ENCODE results near the gene CHPT1. TPM values are rescaled to one million over a fixed set of nuclear protein-coding genes. Genes with fewer than 3 reads are reported as not detected.
A peak's percentile ranks its signal among the peaks of the same experiment; 100 is the strongest.

CHPT1 gene
- total and polyA plus RNA-seq, 2 of the 13 experiments (the other 11 are each of a cell fraction or from before 2014, with no cell fraction given) = 117 to 178 TPM

DNA sequence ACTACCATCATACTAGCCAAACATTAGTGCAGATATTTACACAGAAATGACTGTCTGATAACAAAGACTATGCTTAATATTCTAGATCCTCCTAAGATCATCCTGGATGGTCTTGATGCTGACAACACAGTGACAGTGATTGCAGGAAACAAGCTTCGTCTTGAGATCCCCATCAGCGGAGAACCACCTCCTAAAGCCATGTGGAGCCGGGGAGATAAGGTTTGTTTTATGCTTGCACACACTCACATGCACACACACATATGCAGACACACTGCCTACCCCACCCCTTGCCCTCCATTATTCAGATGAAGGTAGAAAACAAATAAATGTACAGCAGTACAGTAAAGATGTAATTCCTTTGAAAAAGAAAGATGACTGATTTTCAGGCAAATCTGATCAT is 44.4 kb upstream of the CHPT1 start:
- Histone ChIP-seq H3K4me1 (ENCODE audit: insufficient read depth, low read length) (peaks cover 53% of the 10 kb centered on the region), H3K9ac (ENCODE audit: insufficient read depth, low read depth, low read length) (peak overlapping the region; percentile 50), H3K4me3 (replicated peaks in 1 of 3; ENCODE audit: insufficient read depth in 1 of 3, low read depth in 2 of 3, low read length in 3 of 3) (no peak overlapping the region), H4K20me1 (ENCODE audit: insufficient read depth, low read length) (no peaks in the 10 kb centered on the region), H3K36me3 (replicated peaks in 1 of 2; ENCODE audit: control insufficient read depth in 1 of 2, insufficient read depth in 2 of 2, low read length in 2 of 2) (no peaks in the 10 kb centered on the region), H2AFZ (ENCODE audit: low read length) (no peak overlapping the region), H3K79me2 (ENCODE audit: insufficient read depth, low read length) (no peaks in the 10 kb centered on the region), H3K27ac (ENCODE audit: extremely low read length, insufficient read depth, low read length) (peak overlapping the region; percentile 84), H3K9me3 (ENCODE audit: low read length) (no peaks in the 10 kb centered on the region), H3K27me3 (ENCODE audit: control insufficient read depth in 1 of 2, insufficient read depth in 2 of 2, low read length in 2 of 2) (no peaks in the 10 kb centered on the region), H3K4me2 (ENCODE audit: low read depth, low read length) (peak overlapping the region; percentile 47; the same call in 1 of the 2 replicates)
- TF ChIP-seq ZNF468 (CRISPR knock-in tag; IDR thresholded peaks at IDR 0.05) (no peak), ZBTB25 (CRISPR knock-in tag; IDR thresholded peaks at IDR 0.05) (0 out of 2 replicates have a peak, but pooled peaks have one; percentile 7), YEATS4 (CRISPR knock-in tag; IDR thresholded peaks at IDR 0.05; ENCODE audit: borderline replicate concordance) (0 out of 2 replicates have a peak, but pooled peaks have one; percentile 34)
- 86% methylated on average over 3 of the region's 3 CpGs for WGBS (ENCODE audit: low lambda C conversion rate)
- intact Hi-C loops (cut with micrococcal nuclease; ENCODE audit: unreplicated experiment) = loop anchor here (5.0 kb wide), 1 partner anchor 36 kb away; no protein-coding TSS in a partner anchor
- in situ Hi-C loops (cut with HindIII; ENCODE audit: extremely low pct_ligation_motif_present, low pct_unique_long_range_greater_than_20kb) = no loop called here
- ChIA-PET POLR2A (interaction anchor here (1.5 to 1.9 kb wide), 2 partner anchors 10 to 53 kb away, joined by 5 to 10 read pairs; no protein-coding TSS in a partner anchor), CTCF (ENCODE audit: low intra/inter-chr PET ratio, low total read pairs) (no interaction called here)
- FAIRE-seq = no peak
- peak; percentile 57 for ATAC-seq
- BruUV-seq (replicated peaks) = no TSS peak
- DNase-seq (ENCODE audit: low spot score) = no peak

GRCh38 chr12:101653503-101653902 is 43.9 kb upstream of the CHPT1 start:
- H3K27me3 ChIP-seq (ENCODE audit: control insufficient read depth in 1 of 2, insufficient read depth in 2 of 2, low read length in 2 of 2) = no peaks in the 10 kb centered on the region
- TF ChIP-seq ZFP90 (CRISPR knock-in tag; IDR thresholded peaks at IDR 0.05; ENCODE audit: borderline replicate concordance) = no peak
- 0 out of 2 replicates have a peak, but pooled peaks have one; percentile 25 for TF ChIP-seq ZNF788 (CRISPR knock-in tag; IDR thresholded peaks at IDR 0.05; ENCODE audit: borderline replicate concordance)
- no peak for TF ChIP-seq ZNF24 (IDR thresholded peaks at IDR 0.05)
- no peak for TF ChIP-seq ZNF234 (CRISPR knock-in tag; conservative IDR thresholded peaks at IDR 0.05)
- no peak for TF ChIP-seq ZNF543 (CRISPR knock-in tag; IDR thresholded peaks at IDR 0.05)
- TF ChIP-seq ZMYM2 (CRISPR knock-in tag; IDR thresholded peaks at IDR 0.05) = 0 out of 2 replicates have a peak, but pooled peaks have one; percentile 18
- TF ChIP-seq IRF2 (CRISPR knock-in tag; IDR thresholded peaks at IDR 0.05) = 0 out of 2 replicates have a peak, but pooled peaks have one; percentile 19
- TF ChIP-seq POLR2A (IDR thresholded peaks at IDR 0.05; ENCODE audit: insufficient read depth in 1 of 2, low read depth in 2 of 2, low read length in 2 of 2) = no peak
- TF ChIP-seq KDM6A (CRISPR knock-in tag; IDR thresholded peaks at IDR 0.05; ENCODE audit: low read depth) = peak; percentile 62; the same call in 1 of the 2 replicates
- no peak for TF ChIP-seq ZNF691 (CRISPR knock-in tag; IDR thresholded peaks at IDR 0.05; ENCODE audit: borderline replicate concordance, low read depth)
- TF ChIP-seq ZNF570 (CRISPR knock-in tag; IDR thresholded peaks at IDR 0.05; ENCODE audit: borderline replicate concordance) = no peak
- TF ChIP-seq SOX13 (IDR thresholded peaks at IDR 0.05) = no peak
- peak in 1 of 2 experiments; percentile 90; a peak in 2 of 4 replicates for TF ChIP-seq SOX13 (CRISPR knock-in tag; conservative IDR thresholded peaks at IDR 0.05 in 1 of 2, IDR thresholded peaks at IDR 0.05 in 1 of 2)
- TF ChIP-seq FOXC1 (CRISPR knock-in tag; IDR thresholded peaks at IDR 0.05; ENCODE audit: borderline replicate concordance) = no peak
- TF ChIP-seq ZNF644 (CRISPR knock-in tag; IDR thresholded peaks at IDR 0.05; ENCODE audit: low read depth) = peak; percentile 98

More at GRCh38 chr12:101653503-101653902, 43.9 kb upstream of the CHPT1 start:
- H3K4me2 ChIP-seq (ENCODE audit: low read depth, low read length) = peak overlapping the region; percentile 47
- 4% methylated on average over 3 of the region's 3 CpGs for WGBS (ENCODE audit: low lambda C conversion rate)
- no TSS peak for BruUV-seq (replicated peaks)
- peak overlapping the region; percentile 62 for H3K9ac ChIP-seq (ENCODE audit: insufficient read depth, low read depth, low read length)
- in situ Hi-C loops (cut with HindIII; ENCODE audit: extremely low pct_ligation_motif_present, low pct_unique_long_range_greater_than_20kb) = no loop called here
- peak; percentile 100 for ATAC-seq
- H2AFZ ChIP-seq (ENCODE audit: low read length) = no peak overlapping the region
- ChIA-PET CTCF (ENCODE audit: low intra/inter-chr PET ratio, low total read pairs) (no interaction called here), POLR2A (interaction anchor here (1.0 to 1.9 kb wide), 6 partner anchors 9 to 54 kb away, joined by 3 to 10 read pairs (median 4); no protein-coding TSS in a partner anchor)
- FAIRE-seq = peak; percentile 60
- no peaks in the 10 kb centered on the region for H3K36me3 ChIP-seq (replicated peaks in 1 of 2; ENCODE audit: control insufficient read depth in 1 of 2, insufficient read depth in 2 of 2, low read length in 2 of 2)
- H3K4me1 ChIP-seq (ENCODE audit: insufficient read depth, low read length) = peaks cover 53% of the 10 kb centered on the region
- intact Hi-C loops (cut with micrococcal nuclease; ENCODE audit: unreplicated experiment) = loop anchor here (5.0 kb wide), 1 partner anchor 36 kb away; no protein-coding TSS in a partner anchor
- H3K4me3 ChIP-seq (replicated peaks in 1 of 3; ENCODE audit: insufficient read depth in 1 of 3, low read depth in 2 of 3, low read length in 3 of 3) = no peak overlapping the region
- H4K20me1 ChIP-seq (ENCODE audit: insufficient read depth, low read length) = no peaks in the 10 kb centered on the region
- H3K79me2 ChIP-seq (ENCODE audit: insufficient read depth, low read length) = no peaks in the 10 kb centered on the region
- DNase-seq (ENCODE audit: low spot score) = peak; percentile 97
- no peaks in the 10 kb centered on the region for H3K9me3 ChIP-seq (ENCODE audit: low read length)
- peak overlapping the region; percentile 84 for H3K27ac ChIP-seq (ENCODE audit: extremely low read length, insufficient read depth, low read length)
